ENCODE measurements around the gene MED13L. TPM values are rescaled to one million over a fixed set of nuclear protein-coding genes. Genes with fewer than 3 reads are reported as not detected.
"Not testable (repeated sequence)": the region's sequence is repeated elsewhere in the genome, so short reads cannot be mapped to it uniquely, and the experiment has no call there.

MED13L gene
- total RNA-seq, 1 experiment from 2014 or later: 94.1 TPM

DNA sequence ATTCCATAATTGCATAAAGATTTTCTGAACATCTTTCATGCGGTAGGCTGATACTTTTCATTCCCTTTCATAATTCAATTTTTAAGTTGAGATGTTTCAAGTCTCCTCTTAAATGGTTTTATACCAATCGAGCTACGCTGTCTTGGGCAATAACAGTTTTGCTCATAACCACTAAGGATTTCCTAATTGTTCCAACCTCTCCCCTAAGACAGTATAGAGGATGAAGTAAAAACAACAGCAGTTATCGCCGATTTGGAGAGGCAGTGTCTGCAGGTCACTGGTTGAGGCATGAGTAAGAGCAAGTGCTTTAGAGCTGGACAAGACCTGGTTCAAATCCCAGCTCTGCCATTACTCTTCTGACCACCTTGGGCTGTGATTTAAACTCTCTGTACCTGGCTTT, 6.9 kb upstream of the MED13L start:
- ChIA-PET POLR2A (ENCODE audit: low non-redundant PET) (no interaction called here), CTCF (no interaction called here)
- BruUV-seq (replicated peaks): no TSS peak
- H3K4me3 ChIP-seq (ENCODE audit: low read depth, low read length, poor library complexity, severe bottlenecking): no peak overlapping the region
- no peaks in the 10 kb centered on the region for H3K4me1 ChIP-seq (ENCODE audit: insufficient read depth, low read length, poor library complexity, severe bottlenecking)
- no peaks in the 10 kb centered on the region for H3K36me3 ChIP-seq (ENCODE audit: insufficient read depth, low read length, poor library complexity, severe bottlenecking)
- DNase-seq (ENCODE audit: low spot score): no peak
- no peaks in the 10 kb centered on the region for H3K9me3 ChIP-seq (ENCODE audit: low read depth, low read length, poor library complexity, severe bottlenecking)
- no peak overlapping the region for H3K27ac ChIP-seq (ENCODE audit: low read depth, low read length, poor library complexity, severe bottlenecking)
- intact Hi-C loops (cut with micrococcal nuclease; ENCODE audit: unreplicated experiment): no loop called here
- TF ChIP-seq, protein P1, sequence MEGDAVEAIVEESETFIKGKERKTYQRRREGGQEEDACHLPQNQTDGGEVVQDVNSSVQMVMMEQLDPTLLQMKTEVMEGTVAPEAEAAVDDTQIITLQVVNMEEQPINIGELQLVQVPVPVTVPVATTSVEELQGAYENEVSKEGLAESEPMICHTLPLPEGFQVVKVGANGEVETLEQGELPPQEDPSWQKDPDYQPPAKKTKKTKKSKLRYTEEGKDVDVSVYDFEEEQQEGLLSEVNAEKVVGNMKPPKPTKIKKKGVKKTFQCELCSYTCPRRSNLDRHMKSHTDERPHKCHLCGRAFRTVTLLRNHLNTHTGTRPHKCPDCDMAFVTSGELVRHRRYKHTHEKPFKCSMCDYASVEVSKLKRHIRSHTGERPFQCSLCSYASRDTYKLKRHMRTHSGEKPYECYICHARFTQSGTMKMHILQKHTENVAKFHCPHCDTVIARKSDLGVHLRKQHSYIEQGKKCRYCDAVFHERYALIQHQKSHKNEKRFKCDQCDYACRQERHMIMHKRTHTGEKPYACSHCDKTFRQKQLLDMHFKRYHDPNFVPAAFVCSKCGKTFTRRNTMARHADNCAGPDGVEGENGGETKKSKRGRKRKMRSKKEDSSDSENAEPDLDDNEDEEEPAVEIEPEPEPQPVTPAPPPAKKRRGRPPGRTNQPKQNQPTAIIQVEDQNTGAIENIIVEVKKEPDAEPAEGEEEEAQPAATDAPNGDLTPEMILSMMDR (conservative IDR thresholded peaks at IDR 0.05; ENCODE audit: low read depth, low read length): no peak
- TF ChIP-seq EZH2 (IDR thresholded peaks at IDR 0.05; ENCODE audit: borderline replicate concordance, low read depth, low read length, poor library complexity, severe bottlenecking): no peak
- H3K27me3 ChIP-seq (replicated peaks; ENCODE audit: insufficient read depth, low read depth, low read length, poor library complexity): no peaks in the 10 kb centered on the region

DNA sequence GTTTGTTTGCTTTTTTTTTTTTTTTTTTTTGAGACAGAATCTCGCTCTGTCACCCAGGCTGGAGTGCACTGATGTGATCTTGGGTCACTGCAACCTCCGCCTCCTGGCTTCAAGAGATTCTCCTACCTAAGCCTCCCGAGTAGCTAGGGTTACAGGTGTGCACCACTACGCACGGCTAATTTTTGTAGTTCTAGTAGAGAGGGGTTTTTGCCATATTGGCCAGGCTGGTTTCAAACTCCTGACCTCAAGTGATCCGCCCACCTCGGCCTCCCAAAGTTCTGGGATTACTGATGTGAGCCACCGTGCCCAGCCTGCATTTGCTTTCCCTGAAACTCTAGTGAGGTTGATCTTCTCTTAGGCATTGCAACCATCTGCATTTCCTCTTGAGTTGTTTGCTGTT, 6.4 kb upstream of the MED13L start:
- H3K4me1 ChIP-seq (ENCODE audit: insufficient read depth, low read length, poor library complexity, severe bottlenecking); POLR2A ChIA-PET (ENCODE audit: low non-redundant PET); H3K4me3 ChIP-seq (ENCODE audit: low read depth, low read length, poor library complexity, severe bottlenecking); H3K27ac ChIP-seq (ENCODE audit: low read depth, low read length, poor library complexity, severe bottlenecking); intact Hi-C loops (cut with micrococcal nuclease; ENCODE audit: unreplicated experiment); CTCF ChIA-PET; BruUV-seq (replicated peaks); H3K9me3 ChIP-seq (ENCODE audit: low read depth, low read length, poor library complexity, severe bottlenecking); H3K27me3 ChIP-seq (replicated peaks; ENCODE audit: insufficient read depth, low read depth, low read length, poor library complexity); H3K36me3 ChIP-seq (ENCODE audit: insufficient read depth, low read length, poor library complexity, severe bottlenecking); DNase-seq (ENCODE audit: low spot score): not testable (repeated sequence)

DNA sequence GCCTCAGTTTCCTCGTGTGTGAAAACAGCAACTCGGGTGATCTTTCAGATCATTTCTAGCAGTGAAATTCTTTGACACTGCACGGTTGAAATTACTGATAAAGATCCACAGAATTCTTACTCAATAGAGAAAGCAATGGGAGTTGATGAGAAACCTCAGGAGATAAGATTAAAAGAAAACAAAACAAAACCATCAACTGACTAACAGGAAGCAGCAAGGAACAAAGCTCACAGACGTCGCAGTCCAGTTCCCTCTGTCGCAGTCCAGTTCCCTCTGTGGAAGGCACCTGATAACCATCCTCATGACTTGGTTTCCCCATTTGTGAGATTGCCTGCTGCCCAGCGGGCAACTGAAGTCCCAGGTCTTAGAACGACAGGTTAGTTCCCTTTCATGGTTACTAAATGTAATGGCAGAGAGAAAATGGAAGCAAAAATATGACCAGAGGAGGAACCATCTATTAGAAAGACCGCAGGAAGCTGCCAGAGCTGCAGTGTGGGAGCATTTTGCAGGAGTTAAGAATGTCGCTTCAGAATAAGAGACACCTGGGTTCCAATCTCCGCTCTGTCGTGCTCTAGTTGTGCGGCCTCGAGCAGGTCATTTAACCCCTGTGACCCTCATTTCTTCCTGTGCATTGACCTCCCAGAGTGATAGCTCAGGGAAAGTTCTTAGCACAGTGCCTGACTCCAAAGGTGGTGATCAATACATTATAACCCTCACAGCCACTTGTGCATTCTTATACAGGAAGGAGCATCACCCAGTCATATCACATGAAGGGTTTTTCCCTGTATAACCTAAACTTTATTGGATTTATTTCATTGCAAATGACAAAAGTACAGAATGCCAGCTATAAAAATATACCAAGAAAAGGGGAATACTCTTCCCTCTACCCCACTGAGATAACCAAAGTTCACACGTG, 5.1 kb upstream of the MED13L start:
- CTCF ChIA-PET: no interaction called here

More for the DNA sequence above, 5.1 kb upstream of the MED13L start:
- no peak for TF ChIP-seq EZH2 (IDR thresholded peaks at IDR 0.05; ENCODE audit: borderline replicate concordance, low read depth, low read length, poor library complexity, severe bottlenecking)
- TF ChIP-seq, protein P1 (conservative IDR thresholded peaks at IDR 0.05; ENCODE audit: low read depth, low read length): no peak
- Histone ChIP-seq H3K36me3 (ENCODE audit: insufficient read depth, low read length, poor library complexity, severe bottlenecking) (no peaks in the 10 kb centered on the region), H3K27me3 (replicated peaks; ENCODE audit: insufficient read depth, low read depth, low read length, poor library complexity) (no peaks in the 10 kb centered on the region), H3K9me3 (ENCODE audit: low read depth, low read length, poor library complexity, severe bottlenecking) (no peaks in the 10 kb centered on the region), H3K27ac (ENCODE audit: low read depth, low read length, poor library complexity, severe bottlenecking) (no peak overlapping the region), H3K4me3 (ENCODE audit: low read depth, low read length, poor library complexity, severe bottlenecking) (no peak overlapping the region), H3K4me1 (ENCODE audit: insufficient read depth, low read length, poor library complexity, severe bottlenecking) (peaks cover 6% of the 10 kb centered on the region)
- DNase-seq (ENCODE audit: low spot score): no peak
- intact Hi-C loops (cut with micrococcal nuclease; ENCODE audit: unreplicated experiment): no loop called here
- no TSS peak for BruUV-seq (replicated peaks)
- POLR2A ChIA-PET (ENCODE audit: low non-redundant PET): no interaction called here

Measured in A673 (cell line).